ENCODE measurements around the gene HIBCH.
"Not testable (repeated sequence)": the region's sequence is repeated elsewhere in the genome, so short reads cannot be mapped to it uniquely, and the experiment has no call there.

HIBCH gene

DNA sequence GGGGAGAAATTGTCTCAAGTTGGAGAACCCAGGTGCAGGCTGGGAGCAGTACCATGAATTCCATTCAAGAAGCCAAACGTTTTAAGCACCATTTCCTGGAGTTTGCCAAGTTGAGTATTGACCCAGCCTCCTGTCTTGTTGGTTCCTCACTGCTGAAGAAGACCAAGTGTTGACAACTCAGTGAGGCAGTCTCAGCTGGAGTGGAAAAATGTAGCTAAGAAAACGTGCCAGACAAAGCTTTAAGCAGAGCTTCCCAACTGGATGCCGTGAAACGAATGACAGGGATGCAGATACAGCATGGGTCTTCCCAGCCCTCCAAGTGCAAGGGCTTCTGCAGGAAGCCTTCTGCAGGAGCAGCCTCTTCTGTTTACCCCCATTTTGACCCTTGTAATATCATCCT, 23.0 kb upstream of the HIBCH start:
- no peak for DNase-seq

DNA sequence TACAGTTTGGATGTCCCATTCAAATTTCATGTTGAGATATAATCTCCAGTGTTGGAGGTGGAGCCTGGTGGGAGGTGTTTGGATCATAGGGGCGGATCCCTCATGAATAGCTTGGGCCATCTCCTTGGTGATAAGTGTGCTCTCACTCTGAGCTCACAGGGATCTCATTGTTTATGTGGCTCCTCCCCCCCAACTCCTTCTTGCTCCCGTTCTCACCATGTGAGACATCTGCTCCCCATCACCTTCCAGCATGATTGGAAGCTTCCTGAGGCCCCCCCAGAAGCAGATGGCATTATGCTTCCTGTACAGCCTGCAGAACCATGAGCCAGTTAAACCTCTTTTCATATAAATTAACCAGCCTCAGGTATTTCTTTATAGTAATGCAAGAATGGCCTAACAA, 20.7 kb upstream of the HIBCH start:
- DNase-seq, result no peak

DNA sequence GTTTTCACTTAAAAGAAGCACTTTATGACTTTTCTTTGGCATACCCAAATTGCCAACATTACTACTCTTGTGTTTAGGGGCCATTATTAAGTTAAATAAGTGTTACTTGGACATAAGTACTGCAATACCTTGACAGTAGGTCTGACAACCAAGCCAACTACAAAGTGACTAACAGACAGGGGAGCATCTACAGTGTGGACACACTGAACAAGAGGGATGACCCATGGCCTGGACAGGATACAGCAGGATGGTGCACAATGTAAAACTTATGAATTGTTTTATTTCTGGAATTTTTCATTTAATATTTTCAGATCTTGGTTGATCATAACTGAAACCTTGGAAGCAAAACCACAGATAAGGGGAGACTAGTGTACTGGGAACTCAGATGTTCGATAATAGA, 19.8 kb upstream of the HIBCH start:
- no peak for DNase-seq

DNA sequence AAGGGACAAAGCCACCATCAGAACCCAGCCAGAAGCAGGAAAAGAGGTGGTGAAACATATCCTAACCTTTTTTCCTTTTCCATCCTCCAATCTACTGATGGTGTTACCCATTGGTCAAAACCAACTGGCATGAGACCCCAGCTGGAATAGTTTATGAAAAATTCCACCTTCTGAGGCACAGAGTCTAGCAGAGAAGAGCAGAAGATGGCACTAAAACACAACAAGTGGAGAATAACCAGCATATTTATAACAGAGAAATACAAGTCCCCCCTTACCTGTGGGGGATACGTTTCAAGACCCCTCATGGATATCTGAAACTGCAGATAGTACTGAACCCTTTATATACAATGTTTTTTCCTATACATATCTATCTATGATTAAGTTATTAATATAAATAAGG, 18.8 kb upstream of the HIBCH start:
- no peak for DNase-seq

DNA sequence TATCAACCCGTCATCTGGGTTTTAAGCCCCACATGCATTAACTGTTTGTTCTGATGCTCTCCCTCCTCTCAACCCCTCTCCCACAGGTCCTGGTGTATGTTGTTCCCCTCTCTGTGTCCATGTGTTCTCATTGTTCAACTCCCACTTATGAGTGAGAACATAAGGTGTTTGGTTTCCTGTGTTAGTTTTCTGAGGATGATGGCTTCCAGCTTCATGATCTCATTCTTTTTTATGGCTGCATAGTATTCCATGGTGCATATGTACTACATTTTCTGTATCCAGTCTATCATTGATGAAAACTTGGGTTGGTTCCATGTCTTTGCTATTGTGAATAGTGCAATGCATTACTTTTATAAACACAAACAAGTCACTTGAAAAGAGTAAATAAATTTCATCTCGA, 16.8 kb upstream of the HIBCH start:
- no peak for DNase-seq

DNA sequence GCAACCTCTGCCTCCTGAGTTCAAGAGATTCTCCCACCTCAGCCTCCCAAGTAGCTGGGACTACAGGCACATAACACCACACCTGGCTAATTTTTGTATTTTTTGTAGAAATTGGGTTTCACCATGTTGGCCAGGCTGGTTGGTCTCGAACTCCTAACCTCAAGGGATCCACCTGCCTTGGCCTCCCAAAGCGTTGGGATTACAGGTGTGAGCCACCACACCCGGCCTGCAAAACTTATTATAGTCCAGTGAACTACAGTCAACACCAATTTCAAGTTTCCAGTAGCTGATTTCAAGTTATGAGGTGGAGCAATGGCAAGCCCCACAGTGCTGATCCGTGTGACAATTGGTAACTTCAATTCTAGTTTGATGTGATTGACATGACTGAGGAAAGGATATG, 16.0 kb upstream of the HIBCH start:
- DNase-seq, result not testable (repeated sequence)

DNA sequence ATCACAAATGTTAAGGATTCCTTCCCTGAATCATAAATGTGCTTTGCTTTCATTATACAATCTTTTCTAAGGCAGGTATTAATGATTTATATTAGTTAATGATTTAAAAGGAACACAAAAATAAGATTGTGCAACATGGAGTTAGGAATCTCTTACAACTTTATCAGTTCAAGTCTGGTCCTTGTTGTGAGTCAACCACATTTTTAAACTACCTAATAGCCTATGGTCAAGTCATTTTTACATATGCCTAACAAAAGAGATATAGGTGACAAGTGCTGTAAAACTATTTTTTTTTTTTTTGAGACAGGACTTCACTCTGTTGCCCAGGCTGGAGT, 15.6 kb upstream of the HIBCH start:
- no peak for DNase-seq

DNA sequence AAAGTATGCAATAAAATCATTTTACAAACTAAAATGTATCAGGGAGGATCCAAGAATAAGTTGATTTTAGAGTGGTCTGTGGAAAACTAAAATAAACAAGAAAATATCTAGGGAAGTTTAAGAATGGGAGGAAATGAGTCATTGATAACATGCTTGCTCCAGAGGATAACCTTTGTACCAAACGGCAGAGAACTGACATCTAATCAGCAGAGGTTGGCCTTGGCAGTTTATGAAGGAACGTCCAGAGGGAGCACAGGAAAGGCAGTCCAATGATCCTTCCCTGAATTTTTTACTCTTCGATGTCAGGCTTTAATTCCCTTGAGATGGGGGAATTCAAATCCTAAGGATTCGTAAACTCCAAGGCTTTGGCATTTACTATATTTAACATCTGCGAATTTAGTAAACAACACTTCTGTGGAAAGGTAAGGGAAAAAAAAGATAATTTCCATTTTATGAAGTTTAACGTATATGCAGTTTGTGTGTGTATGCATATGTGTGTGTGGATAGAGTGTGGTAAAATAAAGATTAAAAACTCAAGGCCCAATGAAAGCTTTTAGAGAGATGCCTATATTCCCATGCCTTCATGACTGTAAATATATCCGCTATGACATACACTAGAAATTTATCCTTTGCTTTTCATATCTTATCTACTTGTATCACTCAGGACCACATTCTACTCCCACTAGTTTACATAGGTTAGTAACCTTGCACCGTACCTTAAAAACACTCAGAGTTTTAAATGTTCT, 15.0 kb upstream of the HIBCH start:
- no peak for DNase-seq

DNA sequence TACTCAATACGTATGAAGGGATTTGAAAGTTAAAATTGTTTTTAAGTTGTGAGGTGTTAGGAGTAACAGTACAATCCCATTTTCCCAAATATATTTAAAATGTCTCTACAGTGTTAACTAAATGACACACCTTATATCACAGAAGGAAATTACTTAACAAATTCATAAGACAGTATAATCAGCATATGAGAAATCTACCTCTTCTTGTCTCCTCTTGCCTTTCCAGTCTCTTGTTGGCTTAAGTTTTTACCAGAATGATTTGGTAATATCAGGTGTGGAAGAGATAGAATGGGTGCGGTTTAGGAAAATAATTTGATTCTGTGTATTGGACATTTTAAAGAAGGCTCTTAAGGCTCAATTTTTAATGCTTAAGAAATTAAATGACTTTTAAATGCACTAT, 14.3 kb upstream of the HIBCH start:
- no peak for DNase-seq

DNA sequence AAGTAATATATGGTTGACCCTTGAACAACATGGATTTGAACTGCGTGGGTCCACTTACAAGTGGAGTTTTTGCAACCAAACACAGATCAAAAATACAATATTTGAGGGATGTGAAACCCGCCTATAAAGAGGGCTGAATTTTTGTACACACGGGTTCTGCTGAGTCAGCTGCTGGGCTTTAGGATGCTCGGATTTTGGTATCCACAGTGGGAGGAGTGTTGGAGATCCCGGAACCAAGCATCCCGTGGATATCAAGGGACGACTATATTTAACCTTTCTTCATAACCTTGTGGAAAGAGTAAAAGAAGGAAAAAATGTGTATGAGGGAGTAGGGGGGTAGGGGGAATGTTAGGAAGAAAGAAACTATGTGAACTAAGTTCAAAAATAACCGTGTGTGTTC, 13.8 kb upstream of the HIBCH start:
- no peak for DNase-seq

DNA sequence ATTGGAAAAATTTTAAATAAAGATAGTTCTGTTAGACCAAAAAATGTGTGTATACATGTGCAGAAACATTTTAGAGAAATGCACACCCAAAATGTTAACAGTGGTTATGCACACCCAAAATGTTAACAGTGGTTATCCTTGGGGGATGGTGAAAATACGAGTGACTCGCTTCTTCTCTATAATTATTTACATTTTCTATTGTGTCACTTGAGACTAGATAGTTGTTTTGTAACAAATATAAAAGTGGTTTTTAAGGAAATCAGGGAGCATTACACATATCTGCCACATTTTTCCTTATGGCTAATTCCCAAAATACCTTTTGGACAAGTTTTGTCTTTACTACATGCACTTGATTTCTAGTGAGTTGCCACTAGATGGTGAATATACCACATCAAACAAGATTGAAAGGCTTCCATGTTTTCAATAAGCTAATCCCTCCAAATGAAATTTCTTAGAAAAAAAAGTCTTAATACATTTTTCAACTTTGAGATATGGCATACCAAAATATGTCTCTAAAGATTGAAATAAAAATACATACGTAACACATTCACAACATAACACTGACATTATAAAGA, 9.0 kb upstream of the HIBCH start:
- no peak for DNase-seq

DNA sequence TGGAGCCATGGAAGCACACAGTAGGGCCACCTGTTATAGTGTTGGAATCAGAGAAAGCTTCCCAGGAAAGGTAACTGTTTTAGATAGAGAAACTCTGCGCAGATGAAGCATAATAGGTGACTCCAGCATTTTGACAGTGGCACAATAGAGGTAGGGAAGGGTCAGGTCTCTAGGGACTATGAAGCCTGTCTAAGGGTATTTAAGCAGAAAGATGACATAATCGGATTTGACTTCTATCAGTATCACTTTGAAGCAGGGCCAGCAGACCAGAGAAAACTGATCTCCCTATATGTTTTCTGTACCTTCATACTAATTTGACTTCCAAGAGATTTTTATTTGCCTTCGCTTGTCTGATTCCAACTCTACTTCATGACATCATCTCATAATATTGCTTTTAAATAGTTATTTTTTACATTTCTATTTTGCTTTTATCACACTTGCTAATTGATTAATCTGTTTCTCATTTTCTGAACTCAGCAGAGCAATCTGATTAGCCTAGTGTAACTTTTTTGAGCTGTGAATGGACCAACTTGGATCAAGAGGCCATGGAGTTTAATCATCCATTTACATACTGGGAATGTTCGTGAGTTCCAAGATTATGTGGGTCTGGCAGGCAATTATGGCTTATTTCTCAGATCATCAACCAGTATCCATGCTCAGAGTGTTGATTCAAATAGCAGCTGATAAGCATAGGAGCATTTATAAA, 8.4 kb upstream of the HIBCH start:
- DNase-seq, result no peak

DNA sequence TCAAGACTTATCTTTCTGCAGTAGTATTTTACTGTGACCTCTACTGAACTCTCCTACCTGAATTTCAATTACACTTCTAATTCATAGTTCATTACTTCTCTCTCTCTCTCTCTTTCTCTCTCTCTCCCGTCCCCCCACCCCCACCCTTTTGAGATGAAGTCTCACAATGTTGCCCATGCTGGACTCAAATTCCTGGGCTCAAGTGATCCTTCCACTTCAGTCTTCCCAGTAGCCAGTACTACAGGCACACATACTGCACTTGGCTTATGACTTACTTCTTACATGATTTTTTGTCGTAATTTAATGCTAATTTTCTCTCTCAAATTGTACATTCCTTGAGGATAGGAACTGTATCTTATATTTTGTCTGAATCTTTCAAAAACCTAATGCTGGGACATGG, 6.0 kb upstream of the HIBCH start:
- DNase-seq, result no peak

DNA sequence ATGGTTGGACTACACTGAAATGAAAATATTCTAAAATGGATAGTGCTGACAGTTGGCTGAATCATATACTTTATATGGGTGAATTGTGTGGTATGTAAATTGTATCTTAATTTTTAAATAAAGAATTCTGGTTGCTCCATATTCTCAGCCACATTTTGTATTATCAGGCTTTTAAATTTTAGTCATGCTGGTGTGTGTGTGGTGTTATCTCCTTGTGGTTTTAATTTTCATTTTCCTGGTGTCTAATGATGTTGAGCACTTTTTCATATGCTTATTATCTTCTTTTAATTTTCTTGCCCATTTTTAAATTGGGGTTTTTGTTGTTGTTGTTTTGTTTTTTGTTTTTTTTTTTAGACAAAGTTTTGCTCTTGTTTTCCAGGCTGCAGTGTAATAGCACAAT, 3.8 kb upstream of the HIBCH start:
- DNase-seq, result no peak

DNA sequence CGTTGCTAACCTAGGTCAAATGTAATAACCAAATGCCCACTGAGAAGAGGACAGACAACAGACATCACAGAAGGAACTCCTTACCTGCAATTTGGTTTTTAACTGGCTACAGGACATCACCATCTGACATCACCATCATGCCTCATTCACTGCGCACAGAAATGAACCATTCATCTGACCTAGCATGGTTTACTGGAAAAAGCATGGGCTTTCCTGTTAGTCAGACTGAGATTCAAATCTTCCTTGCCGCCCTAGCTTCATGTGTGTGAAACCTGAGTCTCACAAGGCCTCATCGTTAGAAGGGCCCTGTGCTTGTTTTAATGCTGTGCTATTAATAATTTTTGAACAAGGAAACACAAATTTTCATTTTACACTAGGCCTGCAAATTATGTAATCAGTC, 1.1 kb upstream of the HIBCH start:
- no peak for DNase-seq

DNA sequence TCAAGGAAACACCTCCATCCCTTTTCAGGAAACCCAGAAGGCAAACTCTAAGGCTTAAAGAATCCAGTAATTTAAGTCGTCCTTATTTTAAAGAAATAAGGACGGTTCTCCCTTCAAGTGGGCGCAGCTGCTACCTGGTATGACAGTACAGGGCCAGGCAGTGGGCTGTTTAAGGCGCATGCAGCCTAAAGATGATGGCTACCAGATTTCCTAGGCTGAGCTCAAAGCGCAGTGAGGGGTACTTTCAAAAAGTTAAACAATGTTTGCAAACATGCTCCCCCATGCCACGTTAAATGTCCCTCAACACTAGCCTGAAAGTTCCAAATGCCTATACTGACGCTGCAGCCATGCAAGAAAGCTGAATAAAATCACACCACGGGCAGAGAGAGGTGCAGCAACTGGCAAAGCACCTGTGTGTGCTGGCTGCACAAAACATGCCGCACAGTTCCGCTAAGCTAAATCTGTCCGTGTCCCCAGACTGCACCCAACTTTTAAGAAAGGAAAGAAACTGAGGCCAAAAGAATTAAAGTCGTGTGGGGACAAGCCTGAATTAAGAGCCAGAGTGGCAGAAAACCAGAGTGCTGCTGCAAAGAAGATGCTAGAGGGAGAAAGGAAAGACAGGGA, 583 bp downstream of the HIBCH start:
- DNase-seq, result no peak

DNA sequence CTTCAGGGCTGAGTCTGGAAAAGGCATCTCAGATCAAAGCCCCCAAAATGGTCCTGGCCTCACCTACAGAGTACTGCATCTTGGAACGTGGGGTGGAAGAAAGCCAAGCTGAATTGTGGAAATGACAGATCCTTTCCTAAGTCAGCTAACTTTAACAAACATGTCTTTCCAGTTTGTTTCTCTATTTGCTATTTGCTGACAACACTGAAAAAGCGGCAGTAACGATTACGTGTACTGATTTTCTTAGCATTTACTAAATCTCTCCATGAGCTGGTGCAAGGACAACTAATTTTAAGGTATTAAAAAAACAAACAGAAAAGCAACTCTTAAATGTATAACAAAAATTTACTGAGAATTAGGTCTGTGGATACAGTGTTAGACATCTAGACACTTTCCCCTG, 1.1 kb downstream of the HIBCH start:
- no peak for DNase-seq

DNA sequence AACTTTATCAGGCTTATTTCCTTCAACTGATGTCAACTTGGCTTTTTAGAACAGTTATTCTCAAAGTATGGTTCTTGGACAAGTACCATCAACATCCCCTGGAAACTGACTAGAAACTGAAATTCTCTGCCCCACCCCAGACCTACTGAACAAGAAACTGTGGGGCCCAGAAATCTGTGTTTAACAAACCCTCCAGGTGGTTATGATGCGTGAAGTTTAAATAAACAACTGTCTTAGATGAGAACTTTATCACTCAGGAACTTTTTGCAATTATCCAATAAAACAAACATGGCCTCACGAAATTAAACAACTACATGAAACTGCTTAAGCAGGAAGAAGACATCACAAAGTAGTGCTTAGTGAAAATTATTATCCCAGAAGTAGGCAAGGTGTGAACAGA, 4.4 kb downstream of the HIBCH start:
- DNase-seq, result no peak

DNA sequence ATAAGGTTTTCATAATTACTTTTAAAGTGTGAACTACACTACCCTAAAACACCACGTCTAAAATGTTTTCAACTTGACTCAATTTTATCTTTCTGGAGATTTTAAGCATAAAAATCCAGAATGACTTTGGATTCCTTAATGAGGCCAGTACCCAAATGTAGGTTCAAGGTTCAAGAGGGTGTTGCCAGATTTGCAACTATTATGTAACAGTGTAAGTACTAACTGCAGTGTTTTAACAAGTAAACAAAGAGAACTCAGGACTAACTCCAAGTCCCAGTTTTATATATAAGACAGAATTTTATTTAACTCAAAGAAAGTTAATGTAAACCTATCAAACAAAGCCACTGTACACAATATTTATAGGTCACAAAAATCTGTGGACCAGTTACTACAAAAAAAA, 5.7 kb downstream of the HIBCH start:
- DNase-seq, result no peak

DNA sequence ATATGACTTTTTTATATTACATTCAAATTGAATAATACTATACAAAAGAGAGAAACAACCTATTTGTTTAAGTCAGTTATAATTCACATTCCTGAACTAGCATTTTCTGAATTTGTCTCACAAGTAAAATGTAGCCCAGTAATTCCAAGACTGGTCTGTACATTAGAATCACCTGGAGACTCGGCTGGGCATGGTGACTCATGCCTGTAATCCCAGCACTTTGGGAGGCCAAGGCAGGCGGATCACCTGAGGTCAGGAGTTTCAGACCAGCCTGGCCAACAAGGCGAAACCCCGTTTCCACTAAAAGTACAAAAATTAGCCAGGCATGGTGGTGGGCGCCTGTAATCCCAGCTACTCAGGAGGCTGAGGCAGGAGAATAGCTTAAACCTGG, 7.0 kb downstream of the HIBCH start:
- not testable (repeated sequence) for DNase-seq

DNA sequence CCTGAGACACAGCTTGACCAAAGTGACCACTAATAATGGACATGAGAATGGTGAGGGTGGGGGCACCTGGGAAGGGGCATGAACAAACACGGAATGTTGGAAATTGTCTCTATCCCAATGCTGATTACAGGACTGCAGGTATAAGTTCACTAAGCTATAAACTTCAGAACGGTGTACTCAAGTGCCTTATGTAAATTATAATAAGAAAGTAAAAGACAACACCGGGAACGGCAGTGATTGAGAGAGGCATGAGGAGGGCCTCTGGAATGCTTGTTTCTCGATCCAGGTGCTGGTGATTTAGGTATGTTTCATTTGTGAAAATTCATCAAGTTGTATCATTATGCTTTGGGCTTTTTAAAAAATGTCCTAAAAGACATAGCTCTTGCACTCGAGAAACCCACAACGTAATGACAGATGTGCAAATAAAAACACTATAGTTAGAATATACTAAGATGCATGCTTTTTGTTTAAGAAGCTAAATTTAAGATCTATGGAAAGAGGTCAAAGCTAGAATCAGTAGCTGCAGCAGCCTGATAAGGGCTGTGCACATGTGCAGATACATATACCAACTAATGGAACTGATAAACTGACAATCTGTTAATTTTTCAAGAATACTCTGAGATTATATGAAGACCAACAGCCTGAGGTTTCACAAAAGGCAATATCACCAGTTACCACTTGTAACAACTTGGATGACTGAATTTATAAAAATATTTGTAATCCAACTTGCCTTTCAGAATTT, 7.6 kb downstream of the HIBCH start:
- no peak for DNase-seq

DNA sequence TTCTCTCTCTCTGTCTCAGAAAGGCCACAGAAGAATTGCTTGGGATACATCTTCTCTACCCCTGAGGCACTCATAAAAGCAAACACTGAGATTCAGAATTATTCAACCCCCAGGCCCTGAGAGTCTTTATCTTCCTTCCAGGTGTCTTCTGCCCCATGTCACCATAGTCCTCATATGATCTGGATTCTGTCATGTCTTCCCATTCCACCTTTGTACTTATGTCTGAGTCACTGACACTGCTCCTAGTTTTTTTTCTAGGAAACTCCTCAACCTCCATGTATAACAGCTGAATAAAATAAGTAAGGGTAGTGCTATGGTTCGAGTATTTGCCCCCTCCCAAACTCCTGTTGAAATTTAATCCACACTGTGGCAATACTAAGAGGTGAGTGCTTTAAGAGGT, 11.6 kb downstream of the HIBCH start:
- DNase-seq, result no peak

DNA sequence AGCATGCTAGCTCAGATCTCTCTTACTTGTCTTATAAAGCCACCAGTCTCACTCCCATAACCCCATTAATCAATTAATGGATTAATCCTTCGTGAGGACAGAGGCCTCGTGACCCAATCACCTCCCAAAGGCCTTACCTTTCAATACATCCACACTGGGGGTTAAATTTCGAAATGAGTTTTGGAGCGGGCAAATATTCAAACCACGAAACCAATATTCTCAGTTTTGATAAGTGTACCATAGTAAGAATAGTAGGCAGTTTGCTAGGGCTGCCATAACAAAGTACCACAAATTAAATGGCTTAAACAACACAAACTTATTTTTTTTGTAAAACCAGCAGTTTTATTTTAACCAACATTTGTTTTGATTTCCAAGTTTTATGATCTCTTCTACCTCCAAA, 15.2 kb downstream of the HIBCH start:
- no peak for DNase-seq

DNA sequence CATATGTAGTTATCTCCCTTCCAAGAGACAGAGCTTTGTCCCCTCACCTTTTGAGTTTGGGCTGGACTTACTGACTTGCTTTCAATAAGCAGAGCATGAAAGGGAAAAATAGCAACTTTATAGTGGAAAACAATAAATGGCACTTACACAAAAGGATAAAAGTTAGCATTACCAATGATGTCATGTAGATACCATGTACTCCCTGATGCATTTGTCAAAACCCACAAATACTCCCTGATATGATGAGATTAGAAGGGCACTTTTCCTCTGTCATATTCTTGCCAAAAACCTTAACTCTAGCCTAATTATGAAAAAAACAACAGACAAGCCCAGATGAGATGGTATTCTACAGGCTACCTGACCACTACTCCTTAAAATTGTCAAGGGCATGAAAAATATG, 16.0 kb downstream of the HIBCH start:
- no peak for DNase-seq

Measured in MV-4-11 (cell line).